Natural killer cell (primary cell): ENCODE data around the gene EFCAB5. TPM values are rescaled to one million over a fixed set of nuclear protein-coding genes. Genes with fewer than 3 reads are reported as not detected.
"Not testable (repeated sequence)": the region's sequence is repeated elsewhere in the genome, so short reads cannot be mapped to it uniquely, and the experiment has no call there.

Source experiments
- ATAC-seq, 3 donors: fragments of 150-1000 bp in 2 of 3; fragments of 200-7000 bp in 1 of 3; cut with Tn5 transposase; 1 replicate in 1 of 3; 2 replicates in 2 of 3; pipeline ENCODE4 v1.10.0; 2021; ENCODE audit warnings: mild to moderate bottlenecking in 2 of 3, moderate library complexity in 2 of 3
- DNase-seq, 2 donors: peaks; one replicate each; pipeline versions ENCODE4 v3.0.0 to v3.0.0-alpha.2; 2013 to 2021; ENCODE audit warnings: mixed read lengths in 1 of 2
- H3K27ac ChIP-seq: one replicate; pipeline ENCODE4 v1.5.1; 2013; ENCODE audit warnings: mild to moderate bottlenecking, low read length
- H3K27me3 ChIP-seq: one replicate; pipeline ENCODE4 v1.6.1; 2013; ENCODE audit warnings: low read length; ENCODE audit not compliant: control insufficient read depth, insufficient read depth
- H3K36me3 ChIP-seq: one replicate; pipeline ENCODE4 v1.6.1; 2013; ENCODE audit warnings: low read length; ENCODE audit not compliant: control insufficient read depth, insufficient read depth
- H3K4me1 ChIP-seq: one replicate; pipeline ENCODE4 v1.6.1; 2013; ENCODE audit warnings: low read length; ENCODE audit not compliant: control insufficient read depth, insufficient read depth
- H3K4me3 ChIP-seq: one replicate; pipeline ENCODE4 v1.5.1; 2013; ENCODE audit warnings: low read length
- H3K9me3 ChIP-seq: one replicate; pipeline ENCODE4 v1.6.1; 2013; ENCODE audit warnings: low read length; ENCODE audit not compliant: control insufficient read depth, insufficient read depth
- H3K27ac Mint-ChIP-seq, 2 donors: one replicate each; pipeline ENCODE4 v1.8.0; 2022; ENCODE audit warnings: mild to moderate bottlenecking in 2 of 2, mixed read lengths in 2 of 2, moderate library complexity in 1 of 2
- H3K27me3 Mint-ChIP-seq, 2 donors: one replicate each; pipeline ENCODE4 v1.8.0; 2022; ENCODE audit warnings: low read depth in 2 of 2, mixed read lengths in 2 of 2
- H3K36me3 Mint-ChIP-seq: one replicate; pipeline ENCODE4 v1.8.0; 2022; ENCODE audit warnings: mixed read lengths
- H3K4me1 Mint-ChIP-seq, 2 donors: one replicate each; pipeline ENCODE4 v1.8.0; 2022; ENCODE audit warnings: mixed read lengths in 2 of 2
- H3K4me3 Mint-ChIP-seq: one replicate; pipeline ENCODE4 v1.8.0; 2022; ENCODE audit warnings: mild to moderate bottlenecking, moderate library complexity, mixed read lengths
- H3K9me3 Mint-ChIP-seq, 2 donors: one replicate each; pipeline ENCODE4 v1.8.0; 2022; ENCODE audit warnings: mixed read lengths in 2 of 2
- WGBS: methylation state at CpG from one replicate; pipeline ENCODE4 v1.1.7; 2013; ENCODE audit warnings: missing lambda C conversion rate; ENCODE audit not compliant: insufficient coverage; 5-methylcytosine and 5-hydroxymethylcytosine counted together
- intact Hi-C: fragments of 100-400 bp; cut with micrococcal nuclease; formaldehyde crosslinking; loops from one replicate; pipeline ENCODE4 v1.14.2; 2022
- total RNA-seq, 4 donors: library from RNA; stranded (reverse); fragments of 120-200 nt in 1 of 4; gene quantifications; one replicate each; pipeline versions ENCODE4 v1.2.3 to v1.2.4, GENCODE V29; 2013 to 2022
- TF ChIP-seq, protein P1 (sequence below): fragments of 200-600 bp; IDR thresholded peaks from one replicate; pipeline ENCODE4 v1.8.0; 2022; ENCODE audit warnings: antibody characterized with exemption

The EFCAB5 gene
- total RNA-seq, 3 donors from 2014 or later (not counting 1 experiment from before 2014, with no cell fraction given) = 0.56 to 1.9 (median 0.58) TPM

DNA sequence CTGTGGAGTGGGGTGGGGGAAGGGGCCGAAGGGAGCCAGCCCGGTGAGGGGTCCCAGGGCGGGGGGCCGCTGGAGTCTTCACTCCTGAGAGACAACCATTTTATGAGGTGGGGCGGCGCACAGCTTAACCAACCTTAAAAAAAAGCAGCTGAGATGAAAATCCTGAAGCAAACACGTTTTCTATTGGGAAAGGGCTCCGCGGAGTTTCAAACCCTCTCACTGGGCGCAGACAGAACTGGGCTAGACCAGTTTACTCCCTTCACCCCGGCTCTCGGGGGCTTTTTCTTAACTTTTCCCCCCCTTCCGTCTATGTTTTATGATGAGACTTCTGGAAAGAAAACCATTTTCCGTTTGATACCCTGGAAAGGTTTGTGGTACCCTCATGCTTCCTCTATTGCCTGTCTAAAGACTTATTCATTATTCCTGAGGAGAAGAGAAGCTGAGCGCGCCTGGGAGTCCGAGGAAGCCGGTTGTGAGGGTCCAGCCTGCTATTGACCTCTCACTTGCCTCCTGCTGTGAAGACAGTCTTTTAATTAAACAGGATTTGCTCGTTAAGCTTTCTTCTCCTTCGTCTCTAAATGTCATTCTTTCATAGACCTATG, 10.9 kb upstream of the EFCAB5 start:
- H3K9me3 Mint-ChIP-seq = no peaks in the 10 kb centered on the region
- H3K36me3 ChIP-seq = peaks cover 2% of the 10 kb centered on the region
- 0% methylated on average over 17 of the region's 20 CpGs for WGBS
- peak overlapping the region; percentile 95 for H3K4me3 ChIP-seq
- DNase-seq (no peak), ATAC-seq (peak; percentile 13 to 35 (median 28))
- no peak overlapping the region for H3K4me3 Mint-ChIP-seq
- H3K4me1 Mint-ChIP-seq = peaks cover 24 to 33% of the 10 kb centered on the region in 2 donors
- H3K27me3 ChIP-seq = no peaks in the 10 kb centered on the region
- TF ChIP-seq, protein P1, sequence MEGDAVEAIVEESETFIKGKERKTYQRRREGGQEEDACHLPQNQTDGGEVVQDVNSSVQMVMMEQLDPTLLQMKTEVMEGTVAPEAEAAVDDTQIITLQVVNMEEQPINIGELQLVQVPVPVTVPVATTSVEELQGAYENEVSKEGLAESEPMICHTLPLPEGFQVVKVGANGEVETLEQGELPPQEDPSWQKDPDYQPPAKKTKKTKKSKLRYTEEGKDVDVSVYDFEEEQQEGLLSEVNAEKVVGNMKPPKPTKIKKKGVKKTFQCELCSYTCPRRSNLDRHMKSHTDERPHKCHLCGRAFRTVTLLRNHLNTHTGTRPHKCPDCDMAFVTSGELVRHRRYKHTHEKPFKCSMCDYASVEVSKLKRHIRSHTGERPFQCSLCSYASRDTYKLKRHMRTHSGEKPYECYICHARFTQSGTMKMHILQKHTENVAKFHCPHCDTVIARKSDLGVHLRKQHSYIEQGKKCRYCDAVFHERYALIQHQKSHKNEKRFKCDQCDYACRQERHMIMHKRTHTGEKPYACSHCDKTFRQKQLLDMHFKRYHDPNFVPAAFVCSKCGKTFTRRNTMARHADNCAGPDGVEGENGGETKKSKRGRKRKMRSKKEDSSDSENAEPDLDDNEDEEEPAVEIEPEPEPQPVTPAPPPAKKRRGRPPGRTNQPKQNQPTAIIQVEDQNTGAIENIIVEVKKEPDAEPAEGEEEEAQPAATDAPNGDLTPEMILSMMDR = no peak
- no peaks in the 10 kb centered on the region for H3K36me3 Mint-ChIP-seq
- intact Hi-C loops = loop anchor here (1.0 to 5.0 kb wide), 4 partner anchors 63 to 350 kb away; no protein-coding TSS in a partner anchor
- peaks cover 17% of the 10 kb centered on the region for H3K4me1 ChIP-seq
- H3K27ac Mint-ChIP-seq = no peak overlapping the region
- H3K9me3 ChIP-seq = no peaks in the 10 kb centered on the region
- peak overlapping the region; percentile 90 for H3K27ac ChIP-seq
- no peaks in the 10 kb centered on the region for H3K27me3 Mint-ChIP-seq

DNA sequence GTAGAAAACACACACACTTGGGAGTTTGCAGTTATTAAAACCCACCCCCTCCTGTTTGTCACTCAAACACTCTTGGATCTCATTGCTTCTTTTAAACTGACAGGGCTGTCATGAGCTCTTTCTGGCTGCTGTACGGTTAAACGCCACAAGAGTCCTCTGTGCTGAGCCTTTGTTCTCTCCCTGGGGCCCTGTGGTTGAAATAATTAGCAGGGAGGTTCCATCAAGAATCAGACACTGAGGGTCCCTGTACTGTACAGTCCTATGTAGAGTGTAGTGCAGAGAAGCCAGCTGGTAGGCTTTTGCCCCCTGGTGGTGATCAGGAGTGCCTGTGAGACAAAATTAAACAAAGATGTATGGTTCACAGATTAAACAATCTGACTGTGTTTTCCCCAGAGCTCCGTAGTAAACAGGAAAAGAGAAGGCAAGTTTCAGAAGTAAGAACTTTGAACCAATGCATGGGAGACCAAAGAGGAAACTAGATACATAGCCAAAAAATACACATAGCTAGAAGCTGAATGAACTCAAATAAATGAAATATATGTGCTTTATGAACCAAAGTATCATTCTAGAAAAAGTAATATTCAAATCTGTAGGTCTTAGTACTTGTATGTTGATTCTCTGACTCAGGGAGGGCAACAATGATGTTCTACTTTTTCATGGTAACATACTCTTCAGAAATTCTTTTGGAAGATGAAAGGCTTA, 10.1 kb upstream of the EFCAB5 start:
- Mint-ChIP-seq H3K9me3 (no peaks in the 10 kb centered on the region), H3K36me3 (no peaks in the 10 kb centered on the region), H3K27ac (no peak overlapping the region), H3K4me1 (peaks cover 24 to 32% of the 10 kb centered on the region in 2 donors), H3K27me3 (peaks cover 0 to 2% of the 10 kb centered on the region in 2 donors), H3K4me3 (no peak overlapping the region)
- 0% methylated on average over 3 of the region's 3 CpGs for WGBS
- no peaks in the 10 kb centered on the region for H3K9me3 ChIP-seq
- H3K27ac ChIP-seq = no peak overlapping the region
- no peak overlapping the region for H3K4me3 ChIP-seq
- ATAC-seq = peak; percentile 57 to 82 (median 63)
- intact Hi-C loops = loop anchor here (1.0 to 5.0 kb wide), 4 partner anchors 64 to 351 kb away; no protein-coding TSS in a partner anchor
- TF ChIP-seq, protein P1 = peak; percentile 88
- H3K4me1 ChIP-seq = peaks cover 17% of the 10 kb centered on the region
- no peaks in the 10 kb centered on the region for H3K27me3 ChIP-seq
- H3K36me3 ChIP-seq = peaks cover 2% of the 10 kb centered on the region
- DNase-seq = peak; percentile 35 to 90

DNA sequence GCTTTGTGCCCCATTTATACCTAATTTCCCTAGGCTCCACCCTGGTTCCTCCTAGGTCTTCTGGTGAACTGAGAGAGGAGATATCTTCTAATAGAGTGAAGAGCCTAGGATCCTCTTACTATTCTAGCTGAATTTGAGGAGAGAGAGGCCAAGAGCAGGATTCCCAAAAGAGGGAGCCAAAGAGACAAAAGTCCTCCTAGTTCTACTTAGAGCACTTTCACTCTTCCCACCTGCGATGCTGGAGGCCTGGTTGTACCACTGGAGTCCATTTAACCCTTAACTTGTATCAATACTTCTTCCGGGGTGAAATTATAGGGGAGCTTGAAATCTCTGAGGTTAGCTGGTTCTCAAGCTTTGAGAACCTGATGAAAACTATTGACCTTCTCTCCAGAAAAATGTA, 8.1 kb upstream of the EFCAB5 start:
- no peaks in the 10 kb centered on the region for H3K36me3 ChIP-seq
- DNase-seq (no peak), ATAC-seq (no peak)
- Mint-ChIP-seq H3K27ac (no peak overlapping the region), H3K4me3 (no peak overlapping the region), H3K36me3 (no peaks in the 10 kb centered on the region), H3K27me3 (peaks cover 0 to 4% of the 10 kb centered on the region in 2 donors), H3K9me3 (no peaks in the 10 kb centered on the region), H3K4me1 (peaks cover 10 to 17% of the 10 kb centered on the region in 2 donors)
- no peaks in the 10 kb centered on the region for H3K9me3 ChIP-seq
- TF ChIP-seq, protein P1 = no peak
- intact Hi-C loops = loop anchor here (5.0 kb wide), 1 partner anchor 66 kb away; no protein-coding TSS in a partner anchor
- H3K27me3 ChIP-seq = no peaks in the 10 kb centered on the region
- no peak overlapping the region for H3K4me3 ChIP-seq
- no CpG with 5 or more reads among the region's 2 CpGs for WGBS
- H3K27ac ChIP-seq = no peak overlapping the region
- H3K4me1 ChIP-seq = peaks cover 17% of the 10 kb centered on the region

DNA sequence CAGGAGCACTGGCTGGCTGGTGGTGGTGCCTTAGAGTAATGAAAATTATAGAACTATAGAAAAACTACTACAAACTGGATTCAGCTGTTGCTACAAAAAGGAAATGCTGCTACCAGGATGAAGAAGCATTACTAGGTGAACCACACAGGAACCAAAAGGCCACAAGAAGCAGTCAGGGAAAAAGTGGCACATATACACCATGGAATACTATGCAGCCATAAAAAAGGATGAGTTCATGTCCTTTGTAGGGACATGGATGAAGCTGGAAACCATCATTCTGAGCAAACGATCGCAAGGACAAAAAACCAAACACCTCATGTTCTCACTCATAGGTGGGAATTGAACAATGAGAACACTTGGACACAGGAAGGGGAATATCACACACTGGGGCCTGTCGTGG, 5.5 kb upstream of the EFCAB5 start:
- DNase-seq, H3K36me3 ChIP-seq, H3K27ac Mint-ChIP-seq, H3K9me3 Mint-ChIP-seq, H3K4me3 Mint-ChIP-seq, ATAC-seq, H3K4me1 ChIP-seq, H3K9me3 ChIP-seq, H3K27me3 ChIP-seq, H3K4me3 ChIP-seq, H3K4me1 Mint-ChIP-seq, H3K36me3 Mint-ChIP-seq, H3K27me3 Mint-ChIP-seq, intact Hi-C loops, H3K27ac ChIP-seq: not testable (repeated sequence)
- no CpG with 5 or more reads among the region's 3 CpGs for WGBS
